ENCODE data around the gene SP2. TPM values are rescaled to one million over a fixed set of nuclear protein-coding genes. Genes with fewer than 3 reads are reported as not detected.
"Not testable (repeated sequence)": the region's sequence is repeated elsewhere in the genome, so short reads cannot be mapped to it uniquely, and the experiment has no call there.

The SP2 gene
- total RNA-seq, 1 experiment from 2014 or later, result 1.9 TPM

DNA sequence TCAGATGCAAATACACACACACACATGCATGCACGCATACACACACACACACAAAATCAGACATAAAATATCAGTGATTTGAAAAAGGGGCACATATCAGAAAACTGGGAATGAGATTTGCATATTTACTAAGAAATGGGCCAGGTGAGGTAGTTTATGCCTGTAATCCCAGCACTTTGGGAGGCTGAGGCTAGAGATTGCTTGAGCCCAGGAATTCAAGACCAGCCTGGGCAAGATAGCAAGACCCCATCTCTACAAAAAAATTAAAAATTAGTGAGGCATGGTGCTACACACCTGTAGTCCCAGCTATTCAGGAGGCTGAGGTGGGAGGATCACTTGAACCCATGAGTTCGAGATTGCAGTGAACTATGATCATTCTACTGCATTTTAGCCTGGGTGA lies 23.0 kb downstream of the SP2 start:
- DNase-seq (ENCODE audit: low spot score), result no peak

DNA sequence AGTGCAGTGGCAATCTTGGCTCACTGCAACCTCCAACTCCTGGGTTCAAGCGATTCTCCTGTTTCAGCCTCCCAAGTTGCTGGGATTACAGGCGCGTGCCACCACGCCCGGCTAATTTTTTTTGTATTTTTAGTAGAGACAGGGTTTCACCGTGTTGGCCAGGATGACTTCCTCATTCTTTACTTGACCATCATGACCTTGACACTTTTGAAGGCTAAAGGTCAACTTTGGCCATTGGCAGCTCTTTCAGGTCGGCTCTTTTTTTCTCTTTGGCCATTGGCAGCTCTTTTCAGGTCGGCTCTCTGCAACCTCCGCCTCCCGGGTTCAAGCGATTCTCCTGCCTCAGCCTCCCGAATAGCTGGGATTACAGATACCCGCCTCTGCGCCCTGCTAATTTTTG lies 23.9 kb downstream of the SP2 start:
- DNase-seq (ENCODE audit: low spot score), result not testable (repeated sequence)

DNA sequence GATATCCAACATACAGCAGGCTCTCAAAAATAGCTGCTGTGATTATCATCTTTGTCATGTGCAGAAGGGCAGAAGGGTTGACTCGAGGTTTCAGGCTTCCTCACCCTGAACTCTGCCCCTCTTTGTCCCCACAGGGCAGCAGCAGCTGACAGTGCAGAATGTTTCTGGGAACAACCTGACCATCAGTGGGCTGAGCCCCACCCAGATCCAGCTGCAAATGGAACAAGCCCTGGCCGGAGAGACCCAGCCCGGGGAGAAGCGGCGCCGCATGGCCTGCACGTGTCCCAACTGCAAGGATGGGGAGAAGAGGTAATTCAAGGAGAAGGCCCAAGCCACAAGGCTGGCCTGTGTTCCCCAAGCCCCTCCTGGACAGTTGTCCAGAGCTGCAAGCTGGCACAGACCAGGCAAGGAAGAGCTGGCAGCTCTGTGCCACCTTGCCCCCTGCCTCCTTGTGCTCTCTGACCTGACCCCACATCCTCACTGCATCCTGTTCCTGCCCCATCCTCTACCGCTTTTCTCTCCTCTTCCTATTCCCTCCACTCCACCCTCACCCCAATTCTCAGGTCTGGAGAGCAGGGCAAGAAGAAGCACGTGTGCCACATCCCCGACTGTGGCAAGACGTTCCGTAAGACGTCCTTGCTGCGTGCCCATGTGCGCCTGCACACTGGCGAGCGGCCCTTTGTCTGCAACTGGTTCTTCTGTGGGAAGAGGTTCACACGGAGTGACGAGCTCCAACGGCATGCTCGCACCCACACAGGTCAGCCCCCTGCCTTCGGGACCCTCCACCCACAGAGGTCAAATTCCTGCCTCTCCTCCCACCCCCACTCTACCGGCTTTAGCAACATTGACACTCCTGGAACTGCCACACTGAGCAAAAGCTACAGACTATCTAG lies 29.0 kb downstream of the SP2 start:
- DNase-seq (ENCODE audit: low spot score), result no peak

DNA sequence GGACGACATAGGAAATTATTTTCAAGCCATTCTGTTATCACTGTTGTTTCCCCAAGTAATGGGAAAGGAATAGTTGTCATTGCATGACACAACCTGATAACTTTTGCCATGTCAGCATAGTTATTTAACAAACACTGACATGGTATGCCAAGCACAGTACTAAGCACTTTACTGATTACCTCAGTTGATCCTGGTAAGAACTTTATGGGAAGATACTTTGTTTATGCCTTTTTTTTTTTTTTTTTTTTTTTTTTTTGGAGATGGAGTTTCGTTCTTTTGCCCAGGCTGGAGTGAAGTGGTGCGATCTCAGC lies 29.6 kb downstream of the SP2 start:
- no peak for DNase-seq (ENCODE audit: low spot score)

DNA sequence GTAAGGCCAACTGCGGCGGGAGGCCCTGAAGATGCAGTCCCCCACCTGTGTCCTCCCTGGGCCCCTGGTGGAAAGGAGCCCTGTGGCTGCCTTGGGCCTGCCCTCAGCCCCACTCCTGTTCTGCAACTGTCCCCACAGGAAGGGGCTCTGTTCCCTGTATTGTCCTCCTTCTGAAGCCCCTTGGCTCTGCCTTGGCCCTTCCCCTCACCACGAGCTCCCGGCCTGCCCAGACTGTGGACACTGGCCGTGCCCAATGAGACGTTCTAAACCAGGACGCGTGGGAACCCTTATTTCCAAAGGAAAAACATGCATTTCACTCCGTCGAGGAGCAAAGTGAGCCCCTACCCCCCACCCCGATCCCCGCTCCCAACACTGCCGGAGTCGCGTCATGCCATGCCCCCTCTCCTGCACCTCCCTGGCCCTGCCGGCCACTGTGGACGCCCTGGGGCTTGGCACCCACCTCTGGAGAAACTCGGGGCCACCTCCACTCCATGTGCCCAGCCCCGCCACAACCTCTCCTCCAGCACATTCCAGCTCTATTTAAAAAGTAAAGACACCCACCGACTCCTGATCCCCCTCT lies 31.9 kb downstream of the SP2 start:
- no peak for DNase-seq (ENCODE audit: low spot score)

DNA sequence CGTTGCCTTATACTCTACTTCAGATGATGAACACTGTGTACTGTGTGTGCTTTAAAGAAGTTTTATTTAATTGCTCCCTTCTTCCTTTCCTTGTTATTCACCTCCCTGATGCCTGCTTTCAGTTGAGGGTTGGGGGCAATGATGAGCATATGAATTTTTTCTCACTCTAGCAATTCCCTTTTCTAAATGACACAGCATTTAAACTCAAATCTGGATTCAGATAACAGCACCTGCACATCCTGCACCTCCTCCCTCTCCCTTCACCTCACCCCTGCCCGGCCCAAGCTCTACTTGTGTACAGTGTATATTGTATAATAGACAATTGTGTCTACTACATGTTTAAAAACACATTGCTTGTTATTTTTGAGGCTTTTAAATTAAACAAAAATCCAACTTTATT lies 32.4 kb downstream of the SP2 start:
- DNase-seq (ENCODE audit: low spot score), result no peak

DNA sequence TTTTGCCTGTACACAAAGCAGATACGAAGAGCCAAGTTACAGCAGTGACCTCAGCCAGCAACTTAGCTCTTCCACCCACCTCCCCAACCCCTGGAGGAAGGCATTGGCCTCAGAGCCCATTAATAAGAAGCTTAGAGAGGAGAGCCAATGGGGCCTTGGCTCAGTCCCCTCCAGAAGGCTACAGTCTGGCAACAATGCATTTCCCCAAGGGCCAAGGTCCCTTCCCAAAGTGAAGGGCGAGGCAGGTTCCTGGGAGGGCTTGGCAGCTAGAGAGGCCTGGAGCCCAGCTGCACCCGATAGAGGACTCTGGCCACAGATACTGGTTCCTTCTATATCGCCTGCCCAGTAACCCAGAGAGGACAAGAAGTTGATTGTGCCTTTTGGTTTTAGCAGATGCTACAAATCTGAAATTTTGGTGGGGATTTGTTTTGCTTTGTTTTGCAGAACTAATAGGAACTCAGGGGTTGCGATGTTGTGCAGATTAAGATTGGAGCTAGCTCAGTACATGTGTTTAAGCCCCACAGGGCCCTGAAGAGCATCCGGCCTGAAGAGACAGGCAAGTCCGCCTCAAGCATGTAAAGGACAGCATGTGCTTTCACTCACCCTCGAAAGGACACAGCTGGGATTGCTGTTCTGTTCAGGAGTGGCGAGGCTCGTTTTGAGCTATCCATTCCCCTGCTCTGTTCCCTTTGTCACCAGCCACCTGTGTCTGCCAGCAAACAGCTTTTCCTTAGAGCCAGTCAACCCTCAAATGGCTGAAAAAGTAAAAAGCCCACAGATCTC lies 33.4 kb downstream of the SP2 start:
- no peak for DNase-seq (ENCODE audit: low spot score)

DNA sequence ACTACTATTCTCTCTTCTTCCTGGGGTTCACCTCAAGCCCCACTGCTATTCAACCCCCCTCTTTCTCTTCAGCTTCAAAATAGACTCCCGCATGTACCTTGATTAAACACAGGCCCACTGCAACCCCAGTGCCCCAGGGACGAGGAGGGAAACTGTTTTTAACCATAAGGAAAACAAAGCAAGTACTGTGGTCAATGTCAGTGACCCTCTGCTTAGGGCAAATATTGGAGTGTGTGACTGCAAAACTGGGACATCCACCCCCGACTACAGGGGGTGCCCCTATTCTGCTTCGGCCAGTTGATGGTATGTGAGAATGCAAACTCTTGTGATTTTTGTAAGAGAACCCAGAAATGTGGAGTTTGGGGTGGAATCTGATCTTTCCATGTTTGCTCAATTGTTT lies 35.8 kb downstream of the SP2 start:
- no peak for DNase-seq (ENCODE audit: low spot score)

DNA sequence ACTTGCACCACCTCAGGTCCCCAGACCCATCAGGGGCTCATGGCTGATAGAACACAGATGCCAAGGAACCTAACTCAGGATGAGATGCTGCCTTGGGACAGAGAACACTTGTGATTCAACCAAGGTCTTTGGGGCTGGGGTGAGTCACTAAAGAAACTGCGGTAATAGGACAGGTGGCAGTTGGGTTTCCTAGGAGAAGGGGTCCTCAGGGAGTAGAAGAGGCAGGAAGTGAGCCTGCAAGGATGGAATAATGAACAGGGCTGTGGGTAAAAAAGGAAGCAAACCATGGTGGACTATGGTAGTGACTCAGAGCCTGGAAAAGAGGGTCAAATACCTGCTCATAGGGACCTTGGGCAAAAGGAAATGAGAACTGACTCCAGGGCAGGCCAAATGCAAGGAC lies 38.8 kb downstream of the SP2 start:
- no peak for DNase-seq (ENCODE audit: low spot score)

DNA sequence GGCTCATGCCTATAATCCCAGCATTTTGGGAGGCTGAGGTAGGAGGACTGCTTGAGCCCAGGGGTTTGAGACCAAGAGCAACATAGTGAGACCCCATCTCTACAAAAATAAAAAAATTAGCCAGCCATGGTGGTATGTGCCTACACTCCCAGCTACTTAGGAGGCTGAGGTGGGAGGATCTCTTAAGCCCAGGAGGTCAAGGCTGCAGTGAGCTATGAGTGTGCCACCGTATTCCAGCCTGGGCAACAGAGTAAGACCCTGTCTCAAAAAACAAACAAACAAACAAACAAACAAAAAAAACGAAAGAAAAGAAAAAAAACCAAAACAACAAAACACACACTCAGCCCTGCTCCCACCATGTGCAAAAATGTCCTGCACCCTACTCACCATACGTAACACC lies 39.4 kb downstream of the SP2 start:
- DNase-seq (ENCODE audit: low spot score), result not testable (repeated sequence)

DNA sequence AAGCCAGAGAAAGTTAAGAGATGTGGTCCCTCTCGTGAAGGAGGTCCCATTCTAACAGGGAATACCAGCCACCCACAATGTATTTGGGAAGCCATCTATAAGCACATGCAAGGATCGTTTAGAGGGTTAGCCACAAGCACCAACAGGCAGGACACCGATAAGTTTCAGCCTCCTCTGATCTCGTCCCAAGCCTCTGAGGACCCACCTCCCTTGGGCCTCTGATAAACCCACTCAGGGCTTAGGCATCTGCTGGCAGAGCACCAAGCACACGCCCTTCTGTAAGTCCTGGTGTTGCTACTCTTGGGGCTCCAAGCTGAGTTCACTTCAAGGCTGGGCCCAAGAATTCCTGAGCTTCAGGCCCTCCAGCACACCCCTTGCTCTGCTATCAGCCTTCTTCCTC lies 39.9 kb downstream of the SP2 start:
- peak; percentile 67 for DNase-seq (ENCODE audit: low spot score)

DNA sequence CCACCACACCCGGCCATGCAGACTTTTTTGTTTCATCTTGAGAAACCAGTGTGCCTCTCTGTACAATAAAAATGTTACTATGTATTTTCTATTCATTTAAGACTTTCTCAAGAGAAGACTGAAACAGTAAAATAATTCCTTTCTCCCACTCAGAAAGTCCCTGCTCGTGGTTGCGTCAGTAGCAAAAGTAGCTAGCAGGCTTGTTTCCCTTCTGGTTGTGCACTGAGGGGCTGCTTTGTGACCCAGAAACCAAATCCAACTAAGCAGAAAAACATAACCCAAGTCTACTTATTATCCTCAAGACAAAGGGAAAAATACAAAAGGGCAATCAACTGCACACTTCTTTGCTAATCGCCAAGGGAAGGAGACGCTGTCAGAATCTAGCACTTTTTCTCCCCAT lies 41.9 kb downstream of the SP2 start:
- DNase-seq (ENCODE audit: low spot score), result no peak

DNA sequence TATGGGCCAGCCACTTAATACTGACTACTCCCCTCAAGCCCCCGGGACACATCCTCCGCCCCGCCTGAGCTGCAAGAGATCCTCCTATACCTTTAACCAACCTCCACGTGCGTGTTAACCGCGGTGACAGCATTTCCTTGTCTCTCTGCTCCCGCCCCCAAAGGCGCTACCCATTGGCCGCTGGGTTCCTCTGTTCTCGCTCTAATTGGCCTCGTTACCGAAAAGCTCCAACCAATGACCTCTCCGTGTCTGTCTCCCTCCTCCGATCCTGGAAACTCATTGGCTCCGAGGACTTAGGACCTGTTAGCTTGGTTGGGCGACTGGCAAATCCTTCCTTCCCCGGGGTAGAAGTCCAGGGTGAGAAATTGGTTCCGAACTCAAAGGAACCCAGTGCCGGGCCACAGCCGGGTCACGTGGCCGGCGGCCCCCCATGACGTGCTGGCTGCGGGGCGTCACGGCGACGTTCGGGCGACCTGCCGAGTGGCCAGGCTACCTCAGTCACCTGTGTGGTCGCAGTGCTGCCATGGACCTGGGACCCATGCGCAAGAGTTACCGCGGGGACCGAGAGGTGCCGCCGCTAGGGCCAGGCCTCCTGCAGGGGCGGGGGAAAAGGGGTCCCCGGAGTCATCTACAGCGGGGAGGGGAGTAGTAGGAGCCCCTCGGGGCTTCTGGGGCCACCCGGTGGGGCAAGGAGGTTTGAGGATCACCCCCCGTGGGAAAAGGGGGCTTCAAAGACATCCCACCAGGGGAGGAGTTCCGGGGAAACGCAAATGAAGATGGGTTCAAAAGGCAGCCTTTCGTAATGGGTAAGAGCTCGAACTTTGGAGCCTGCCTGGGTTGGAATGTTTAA lies 45.4 kb downstream of the SP2 start, which contains the start of gene PNPO:
TSS of gene PNPO (plus strand) at position 326 of the 850 bp plus-strand sequence. CDS start at position 431, 105 bp downstream.
- peak; percentile 99 for DNase-seq (ENCODE audit: low spot score)

DNA sequence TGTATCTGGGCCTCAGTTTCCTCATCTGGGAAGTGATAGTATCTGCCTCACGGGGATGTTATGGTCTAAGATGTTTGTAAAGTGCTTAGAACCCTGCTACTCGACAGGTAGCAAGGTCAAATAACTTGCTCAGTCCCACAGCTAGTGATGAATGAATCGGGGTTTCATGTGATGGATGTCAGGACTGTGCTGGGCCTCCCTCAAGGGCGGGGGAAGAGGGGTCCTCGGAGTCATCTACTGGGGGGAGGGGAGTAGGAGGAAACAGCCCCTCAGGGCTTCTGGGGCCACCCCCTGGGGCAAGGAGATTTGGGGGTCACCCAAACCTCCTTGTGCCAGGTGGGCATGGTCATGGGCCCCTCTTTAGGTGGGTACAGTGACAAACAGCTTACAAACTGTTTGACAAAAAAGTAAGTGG lies 46.1 kb downstream of the SP2 start:
- DNase-seq (ENCODE audit: low spot score), result no peak

DNA sequence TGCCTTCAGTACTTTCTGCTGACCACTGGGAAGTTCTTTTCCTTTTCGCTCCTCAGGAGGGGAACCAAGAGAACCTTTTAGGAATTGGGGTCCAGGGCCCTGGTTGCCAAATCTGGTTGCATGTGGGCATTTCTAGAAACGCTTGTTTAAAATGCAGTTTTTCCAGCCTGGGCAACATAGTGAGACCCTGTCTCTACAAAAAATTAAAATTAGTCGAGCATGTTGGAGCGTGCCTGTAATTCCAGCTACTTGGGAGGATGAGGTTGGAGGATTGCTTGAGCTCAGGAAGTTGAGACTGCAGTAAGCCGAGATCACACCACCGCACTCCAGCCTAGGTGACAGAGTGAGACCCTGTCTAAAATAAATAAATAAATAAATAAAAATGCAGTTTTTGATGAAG lies 46.5 kb downstream of the SP2 start:
- no peak for DNase-seq (ENCODE audit: low spot score)

DNA sequence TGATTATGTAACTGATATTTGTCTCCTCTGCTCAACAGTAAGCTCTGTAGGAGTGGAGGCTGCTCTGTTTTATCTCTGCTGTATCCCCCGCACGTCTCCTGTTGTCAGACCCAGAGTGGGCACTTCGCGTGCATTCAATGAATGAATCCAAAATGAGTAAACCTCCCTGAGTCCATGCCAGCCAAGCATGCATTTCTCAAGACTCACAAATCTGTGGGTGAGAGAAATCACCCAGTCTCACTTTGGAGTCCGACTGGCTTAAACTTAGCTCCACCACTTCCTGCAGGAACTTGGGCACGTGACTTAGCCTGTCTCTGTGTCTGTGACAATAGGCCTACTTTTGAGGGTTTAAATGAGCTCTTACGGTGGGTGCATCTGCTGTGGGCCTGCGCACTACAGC lies 49.0 kb downstream of the SP2 start:
- DNase-seq (ENCODE audit: low spot score), result no peak

DNA sequence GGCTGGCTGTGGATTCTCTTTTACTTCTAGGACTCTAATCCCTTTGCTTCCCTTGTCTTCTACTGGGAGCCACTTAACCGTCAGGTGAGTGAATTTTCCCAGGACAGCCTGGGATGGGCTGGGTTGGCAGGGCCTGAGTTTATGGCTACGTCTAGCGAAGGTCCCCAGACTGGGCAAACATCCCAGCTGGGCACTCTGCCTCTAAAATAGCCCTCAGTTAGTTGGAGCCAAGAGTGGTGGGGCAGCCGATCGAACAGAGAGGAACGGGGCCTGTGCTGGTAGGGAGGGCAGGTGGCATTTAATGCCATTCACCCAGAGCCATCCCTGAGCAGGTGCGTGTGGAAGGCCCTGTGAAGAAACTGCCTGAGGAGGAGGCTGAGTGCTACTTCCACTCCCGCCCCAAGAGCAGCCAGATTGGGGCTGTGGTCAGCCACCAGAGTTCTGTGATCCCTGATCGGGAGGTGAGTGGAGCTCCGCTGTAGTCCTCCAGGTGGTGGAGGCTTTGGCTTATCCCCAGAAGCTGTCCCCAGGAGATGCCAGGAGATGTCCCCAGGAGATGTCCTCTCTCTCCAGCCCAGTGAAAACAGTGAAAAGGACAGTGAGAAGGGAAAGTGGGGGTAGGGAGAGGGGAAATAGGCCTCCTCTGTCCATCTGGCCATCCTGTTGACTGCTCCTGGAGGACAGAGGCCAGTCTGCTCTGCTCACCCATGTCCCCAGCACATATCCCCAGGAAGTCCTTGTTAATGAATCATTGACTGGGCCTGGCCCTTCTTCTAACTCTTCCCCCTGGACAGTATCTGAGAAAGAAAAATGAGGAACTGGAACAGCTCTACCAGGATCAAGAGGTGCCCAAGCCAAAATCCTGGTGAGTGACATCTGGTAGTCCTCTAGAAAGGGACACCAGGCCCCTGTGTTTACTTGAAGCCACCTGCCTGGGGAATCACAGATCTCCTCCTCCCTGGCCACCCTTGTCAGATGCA lies 49.8 kb downstream of the SP2 start:
- DNase-seq (ENCODE audit: low spot score), result no peak

DNA sequence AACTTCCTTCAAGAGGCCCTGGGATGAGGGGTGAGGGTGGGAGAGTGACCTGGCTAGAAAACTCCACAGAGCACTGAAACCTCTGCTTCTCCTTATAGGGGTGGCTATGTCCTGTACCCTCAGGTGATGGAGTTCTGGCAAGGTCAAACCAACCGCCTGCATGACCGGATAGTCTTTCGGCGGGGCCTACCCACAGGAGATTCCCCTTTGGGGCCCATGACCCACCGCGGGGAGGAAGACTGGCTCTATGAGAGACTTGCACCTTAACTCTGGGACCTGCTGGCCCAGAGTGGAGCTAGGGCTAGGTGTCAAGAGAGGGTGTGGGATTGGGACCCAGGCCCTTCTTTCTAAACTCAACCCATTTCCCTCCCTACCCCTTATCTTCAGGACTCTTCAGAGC lies 50.5 kb downstream of the SP2 start:
- no peak for DNase-seq (ENCODE audit: low spot score)

DNA sequence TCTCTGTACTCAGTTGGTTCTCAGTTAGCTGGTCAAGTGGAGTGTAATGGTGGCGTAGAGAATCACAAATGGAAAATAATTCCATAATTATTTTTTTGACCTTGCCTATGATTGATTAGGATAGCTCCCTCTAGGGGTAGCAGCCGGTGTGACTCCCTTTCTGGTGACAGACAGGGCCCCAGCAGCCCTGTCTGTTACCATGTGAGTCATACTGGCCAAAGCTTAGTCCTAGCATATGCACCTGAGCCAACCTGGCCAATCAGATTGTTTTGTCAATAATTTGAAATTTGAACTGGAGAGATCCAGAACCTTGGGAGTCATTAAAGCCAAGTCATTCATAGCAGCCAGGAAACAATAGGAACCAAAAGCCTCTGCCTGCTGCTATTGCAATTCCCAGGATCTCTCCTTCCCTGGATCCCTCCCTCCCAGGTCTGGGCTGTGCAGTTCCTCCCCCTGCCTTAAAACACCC lies 50.9 kb downstream of the SP2 start:
- peak; percentile 86 for DNase-seq (ENCODE audit: low spot score)

DNA sequence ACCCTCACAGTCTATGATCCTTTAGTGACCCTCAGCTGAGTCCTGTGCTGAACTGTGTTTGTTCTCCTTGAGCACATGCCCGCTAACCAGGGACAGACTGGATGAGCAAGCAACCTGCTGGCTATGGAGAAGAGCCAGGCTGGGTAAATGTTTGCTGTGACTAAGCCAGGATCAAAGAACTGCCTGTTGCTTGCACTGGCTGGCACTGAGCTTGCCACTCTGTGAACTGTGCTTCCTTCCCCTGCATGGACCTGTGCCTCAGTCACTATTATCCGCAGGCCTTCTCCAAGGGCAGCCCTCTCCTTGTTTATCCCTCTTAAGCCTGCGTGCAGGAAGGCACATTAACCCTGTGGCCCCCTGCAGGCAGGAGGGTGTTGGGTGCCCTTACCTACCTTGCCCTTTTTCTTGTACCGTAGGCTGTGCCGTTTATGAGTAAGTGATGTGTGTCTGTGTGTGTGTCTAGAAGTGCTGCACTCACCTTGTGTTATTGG lies 52.7 kb downstream of the SP2 start:
- no peak for DNase-seq (ENCODE audit: low spot score)
